Measurements from ENCODE around the gene ALCAM.

ALCAM gene

GRCh38 chr3:105580296-105580965 lies 213.7 kb downstream of the ALCAM start:
- Histone ChIP-seq H3K27ac (no peak overlapping the region), H3K36me3 (replicated peaks) (no peaks in the 10 kb centered on the region), H3K27me3 (replicated peaks) (no peaks in the 10 kb centered on the region), H3K4me3 (ENCODE audit: low read depth, low read length) (no peak overlapping the region)
- TF ChIP-seq, protein P1, sequence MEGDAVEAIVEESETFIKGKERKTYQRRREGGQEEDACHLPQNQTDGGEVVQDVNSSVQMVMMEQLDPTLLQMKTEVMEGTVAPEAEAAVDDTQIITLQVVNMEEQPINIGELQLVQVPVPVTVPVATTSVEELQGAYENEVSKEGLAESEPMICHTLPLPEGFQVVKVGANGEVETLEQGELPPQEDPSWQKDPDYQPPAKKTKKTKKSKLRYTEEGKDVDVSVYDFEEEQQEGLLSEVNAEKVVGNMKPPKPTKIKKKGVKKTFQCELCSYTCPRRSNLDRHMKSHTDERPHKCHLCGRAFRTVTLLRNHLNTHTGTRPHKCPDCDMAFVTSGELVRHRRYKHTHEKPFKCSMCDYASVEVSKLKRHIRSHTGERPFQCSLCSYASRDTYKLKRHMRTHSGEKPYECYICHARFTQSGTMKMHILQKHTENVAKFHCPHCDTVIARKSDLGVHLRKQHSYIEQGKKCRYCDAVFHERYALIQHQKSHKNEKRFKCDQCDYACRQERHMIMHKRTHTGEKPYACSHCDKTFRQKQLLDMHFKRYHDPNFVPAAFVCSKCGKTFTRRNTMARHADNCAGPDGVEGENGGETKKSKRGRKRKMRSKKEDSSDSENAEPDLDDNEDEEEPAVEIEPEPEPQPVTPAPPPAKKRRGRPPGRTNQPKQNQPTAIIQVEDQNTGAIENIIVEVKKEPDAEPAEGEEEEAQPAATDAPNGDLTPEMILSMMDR (IDR thresholded peaks at IDR 0.05; ENCODE audit: low read depth, low read length, missing control alignments): no peak
- in situ Hi-C loops (cut with HindIII; ENCODE audit: low pct_ligation_motif_present, low sequenced_read_pairs): no loop called here
- no peak for DNase-seq

GRCh38 chr3:105582015-105582414 lies 215.3 kb downstream of the ALCAM start:
- no peak overlapping the region for H3K27ac ChIP-seq
- H3K4me3 ChIP-seq (ENCODE audit: low read depth, low read length): no peak overlapping the region
- no peaks in the 10 kb centered on the region for H3K27me3 ChIP-seq (replicated peaks)
- DNase-seq: no peak
- TF ChIP-seq, protein P1 (IDR thresholded peaks at IDR 0.05; ENCODE audit: low read depth, low read length, missing control alignments): no peak
- in situ Hi-C loops (cut with HindIII; ENCODE audit: low pct_ligation_motif_present, low sequenced_read_pairs): no loop called here
- no peaks in the 10 kb centered on the region for H3K36me3 ChIP-seq (replicated peaks)

DNA sequence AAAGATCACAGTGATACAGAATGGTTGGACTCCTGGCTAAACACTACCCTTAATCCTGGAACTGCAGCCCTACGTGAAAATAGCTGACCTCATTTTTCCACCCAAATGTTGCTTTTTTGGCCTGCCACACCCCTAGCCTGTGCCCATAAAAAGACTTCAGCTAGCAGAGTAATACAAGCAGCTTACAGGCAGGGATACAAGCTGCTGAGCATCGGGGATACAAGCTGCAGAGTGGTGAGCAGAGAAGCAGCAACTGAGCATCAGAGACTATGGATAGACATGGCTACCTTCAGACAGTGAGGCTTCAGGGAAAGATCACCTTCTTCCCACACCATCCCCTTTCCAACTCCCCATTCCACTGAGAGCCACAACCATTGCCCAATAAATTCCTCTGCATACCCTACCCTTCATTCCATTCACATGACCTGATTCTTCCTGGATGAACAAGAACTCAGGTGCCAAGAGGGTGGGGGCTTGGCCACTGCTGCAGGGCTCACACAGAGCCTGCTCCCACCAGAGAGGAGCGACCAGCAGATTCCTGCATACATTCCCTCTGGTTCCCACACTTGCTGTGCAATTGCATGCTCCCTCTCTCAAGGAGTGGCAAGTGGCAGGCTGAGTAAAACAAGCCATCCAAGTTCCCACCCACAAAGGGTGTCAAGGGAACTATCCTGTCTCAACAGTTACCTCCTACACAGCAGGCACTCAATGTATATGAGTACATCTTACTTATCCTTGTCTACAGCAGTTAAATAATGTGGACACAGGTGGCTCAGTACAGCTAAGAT lies 217.5 kb downstream of the ALCAM start:
- no peak for DNase-seq
- in situ Hi-C loops (cut with HindIII; ENCODE audit: low pct_ligation_motif_present, low sequenced_read_pairs): no loop called here
- H3K4me3 ChIP-seq (ENCODE audit: low read depth, low read length): no peak overlapping the region
- no peaks in the 10 kb centered on the region for H3K27me3 ChIP-seq (replicated peaks)
- no peak overlapping the region for H3K27ac ChIP-seq
- TF ChIP-seq, protein P1 (IDR thresholded peaks at IDR 0.05; ENCODE audit: low read depth, low read length, missing control alignments): no peak
- no peaks in the 10 kb centered on the region for H3K36me3 ChIP-seq (replicated peaks)

GRCh38 chr3:105593315-105593714 lies 226.6 kb downstream of the ALCAM start:
- DNase-seq: no peak
- Histone ChIP-seq H3K36me3 (replicated peaks) (no peaks in the 10 kb centered on the region), H3K27ac (no peak overlapping the region), H3K4me3 (ENCODE audit: low read depth, low read length) (no peak overlapping the region), H3K27me3 (replicated peaks) (no peaks in the 10 kb centered on the region)
- TF ChIP-seq, protein P1 (IDR thresholded peaks at IDR 0.05; ENCODE audit: low read depth, low read length, missing control alignments): no peak
- in situ Hi-C loops (cut with HindIII; ENCODE audit: low pct_ligation_motif_present, low sequenced_read_pairs): no loop called here

DNA sequence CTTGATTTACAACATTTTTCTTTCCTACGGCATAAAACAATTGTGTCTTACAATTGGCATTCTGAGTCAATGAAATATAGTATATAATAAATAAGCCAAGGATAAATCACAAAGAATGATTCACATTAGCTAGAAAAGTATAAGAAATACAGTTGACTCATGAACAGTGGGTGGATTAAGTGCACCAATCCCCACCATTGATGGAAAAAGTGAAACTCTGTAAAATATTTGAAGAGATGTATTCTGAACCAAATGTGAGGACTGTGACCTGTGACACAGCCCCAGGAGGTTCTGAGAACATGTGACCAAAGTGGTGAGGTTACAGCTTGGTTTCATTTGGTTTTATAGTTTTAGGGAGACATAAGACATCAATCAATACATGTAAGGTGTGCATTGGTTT lies 227.5 kb downstream of the ALCAM start:
- in situ Hi-C loops (cut with HindIII; ENCODE audit: low pct_ligation_motif_present, low sequenced_read_pairs): no loop called here
- H3K36me3 ChIP-seq (replicated peaks): no peaks in the 10 kb centered on the region
- DNase-seq: peak; percentile 21
- H3K27me3 ChIP-seq (replicated peaks): no peaks in the 10 kb centered on the region
- no peak overlapping the region for H3K4me3 ChIP-seq (ENCODE audit: low read depth, low read length)
- no peak overlapping the region for H3K27ac ChIP-seq
- TF ChIP-seq, protein P1 (IDR thresholded peaks at IDR 0.05; ENCODE audit: low read depth, low read length, missing control alignments): no peak
